Fibroblast of mammary gland (primary cell): ENCODE data around the gene SFTA2.
"Not testable (repeated sequence)": the region's sequence is repeated elsewhere in the genome, so short reads cannot be mapped to it uniquely, and the experiment has no call there.

Experiments used
- DNase-seq: peaks from one replicate; pipeline ENCODE4 v3.0.0-alpha.2; 2010; ENCODE audit warnings: low read depth
- H3K4me3 ChIP-seq: 2 replicates; pipeline ENCODE4 v1.5.1; 2011; ENCODE audit warnings: low read depth, mild to moderate bottlenecking, low read length, moderate library complexity; ENCODE audit not compliant: control insufficient read depth
- CTCF ChIP-seq: conservative IDR thresholded peaks from 2 replicates; pipeline ENCODE4 v1.5.1; 2011; ENCODE audit warnings: low read depth, low read length, inconsistent platforms; ENCODE audit not compliant: control insufficient read depth, insufficient read depth

Gene SFTA2

GRCh38 chr6:30914854-30915590, 16.9 kb downstream of the SFTA2 start:
- TF ChIP-seq CTCF, result no peak
- DNase-seq, result no peak
- peak overlapping the region; percentile 51 for H3K4me3 ChIP-seq

GRCh38 chr6:30914076-30914853, 17.7 kb downstream of the SFTA2 start, which contains the start of gene VARS2:
VARS2 (plus strand) TSS chr6:30914238; CDS start chr6:30914837, 599 bp downstream.
- TF ChIP-seq CTCF, result peak; percentile 6
- H3K4me3 ChIP-seq, result peak within 1 kb of the TSS; percentile 51
- peak; percentile 89 for DNase-seq

DNA sequence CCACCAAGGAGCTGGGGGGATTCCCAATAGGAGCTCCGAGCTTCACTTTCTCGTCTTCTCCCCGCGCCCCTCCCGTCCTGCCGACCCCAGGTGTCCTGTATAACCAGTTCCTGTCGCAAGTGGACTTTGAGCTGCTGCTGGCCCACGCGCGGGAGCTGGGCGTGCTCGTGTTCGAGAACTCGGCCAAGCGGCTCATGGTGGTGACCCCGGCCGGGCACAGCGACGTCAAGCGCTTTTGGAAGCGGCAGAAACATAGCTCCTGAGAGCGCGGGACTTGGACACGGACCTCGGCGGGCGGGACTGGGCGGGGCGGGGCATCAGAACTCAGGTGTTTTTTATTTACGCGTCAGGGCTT, 18.3 kb downstream of the SFTA2 start:
- TF ChIP-seq CTCF, result no peak
- DNase-seq, result no peak
- peak overlapping the region; percentile 32 for H3K4me3 ChIP-seq

DNA sequence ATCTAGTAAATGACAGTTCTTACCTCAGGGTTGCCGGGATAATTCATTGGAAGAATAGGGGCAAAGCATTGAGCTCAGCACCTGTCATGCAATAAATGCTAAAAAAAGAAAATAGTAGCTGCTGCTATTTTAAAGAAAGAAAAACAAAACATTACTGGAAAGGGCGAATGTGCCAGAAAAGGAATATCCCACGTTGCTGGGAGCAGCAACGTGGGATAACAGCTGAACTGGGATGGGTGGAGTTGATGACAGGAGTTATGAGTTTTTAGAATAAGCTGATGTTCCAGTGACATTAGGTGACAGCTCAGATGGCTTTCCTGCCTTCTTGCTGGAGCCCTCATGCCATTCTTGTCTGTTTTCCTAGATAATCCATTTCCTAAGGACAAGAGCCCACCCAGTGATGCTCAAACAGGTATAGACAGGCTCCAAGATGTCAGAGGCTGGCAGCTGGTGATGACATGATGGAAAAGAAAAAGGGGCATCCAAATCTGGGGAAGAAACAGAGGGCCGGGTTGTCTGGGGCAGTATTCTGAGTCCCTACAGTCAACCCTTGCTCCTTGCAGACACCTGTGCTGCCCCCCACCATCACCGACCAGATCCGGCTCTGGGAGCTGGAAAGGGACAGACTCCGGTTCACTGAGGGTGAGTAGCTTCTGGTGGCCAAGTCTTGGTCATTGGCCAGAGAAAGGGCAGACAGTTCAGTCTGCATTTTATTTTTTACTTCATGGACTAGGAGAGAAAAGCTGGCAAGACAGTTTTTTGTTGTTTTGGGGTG, 19.0 kb downstream of the SFTA2 start:
- no peak for TF ChIP-seq CTCF
- DNase-seq, result no peak
- no peak overlapping the region for H3K4me3 ChIP-seq

DNA sequence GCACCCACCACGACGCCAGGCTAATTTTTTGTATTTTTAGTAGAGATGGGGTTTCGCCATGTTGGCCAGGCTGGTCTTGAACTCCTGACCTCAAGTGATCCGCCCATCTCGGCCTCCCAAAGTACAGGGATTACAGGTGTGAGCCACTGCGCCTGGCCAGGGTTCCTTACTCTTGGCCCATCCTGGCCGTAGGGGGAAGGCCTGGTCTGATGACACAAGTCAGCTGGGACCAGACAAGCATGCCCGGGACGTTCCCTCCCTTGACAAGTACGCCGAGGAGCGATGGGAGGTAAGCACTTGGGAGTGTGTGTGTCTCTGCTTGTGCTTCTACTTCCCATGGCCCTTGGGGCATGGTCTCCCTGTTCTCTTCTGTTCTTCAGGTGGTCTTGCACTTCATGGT, 21.5 kb downstream of the SFTA2 start:
- not testable (repeated sequence) for H3K4me3 ChIP-seq, DNase-seq

- H3K4me3 ChIP-seq, result peak overlapping the region; percentile 97
- DNase-seq, result no peak
- no peak for TF ChIP-seq CTCF
Measured at GRCh38 chr6:30908700-30909099, 23.3 kb downstream of the SFTA2 start.
